Epithelial cell of proximal tubule (primary cell): ENCODE measurements around the gene MED13. TPM values are rescaled to one million over a fixed set of nuclear protein-coding genes. Genes with fewer than 3 reads are reported as not detected.
A peak's percentile ranks its signal among the peaks of the same experiment; 100 is the strongest.

Source experiments
- DNase-seq: peaks from one replicate; pipeline ENCODE4 v3.0.0-alpha.2; 2011; ENCODE audit warnings: low read depth
- H3K4me3 ChIP-seq: 2 replicates; pipeline ENCODE4 v1.5.1; 2011; ENCODE audit warnings: low read depth, mild to moderate bottlenecking, low read length
- total RNA-seq: library from RNA; depleted of rRNA; stranded (reverse); fragments of >200 nt; gene quantifications from 2 replicates; pipeline ENCODE4 v1.2.3, GENCODE V29; 2015
- TF ChIP-seq, protein P1 (sequence below): conservative IDR thresholded peaks from 2 replicates; pipeline ENCODE4 v1.5.1; 2012; ENCODE audit warnings: low read depth, mild to moderate bottlenecking, low read length

MED13 gene
- total RNA-seq, 1 donor from 2014 or later, result 21.1 TPM

DNA sequence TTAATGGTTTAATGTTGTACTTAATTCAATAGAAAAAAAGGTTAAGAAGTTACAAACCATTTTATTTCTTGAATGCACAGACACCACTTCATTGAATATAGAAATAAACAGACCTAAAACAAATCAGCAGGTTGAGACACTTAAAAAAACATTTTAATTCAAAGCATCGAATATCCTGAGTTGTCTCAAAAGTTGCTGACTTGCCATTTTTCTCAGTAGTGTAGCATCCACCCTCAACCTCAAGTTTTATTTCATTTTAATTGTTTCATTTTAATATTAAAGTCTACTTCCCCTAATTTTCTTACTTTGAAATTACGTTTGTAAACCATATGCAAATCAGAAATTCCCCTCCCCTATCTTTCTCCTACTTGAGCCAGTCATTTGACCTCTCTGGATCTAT, 5.8 kb upstream of the MED13 start:
- H3K4me3 ChIP-seq, result no peak overlapping the region
- no peak for DNase-seq
- TF ChIP-seq, protein P1, sequence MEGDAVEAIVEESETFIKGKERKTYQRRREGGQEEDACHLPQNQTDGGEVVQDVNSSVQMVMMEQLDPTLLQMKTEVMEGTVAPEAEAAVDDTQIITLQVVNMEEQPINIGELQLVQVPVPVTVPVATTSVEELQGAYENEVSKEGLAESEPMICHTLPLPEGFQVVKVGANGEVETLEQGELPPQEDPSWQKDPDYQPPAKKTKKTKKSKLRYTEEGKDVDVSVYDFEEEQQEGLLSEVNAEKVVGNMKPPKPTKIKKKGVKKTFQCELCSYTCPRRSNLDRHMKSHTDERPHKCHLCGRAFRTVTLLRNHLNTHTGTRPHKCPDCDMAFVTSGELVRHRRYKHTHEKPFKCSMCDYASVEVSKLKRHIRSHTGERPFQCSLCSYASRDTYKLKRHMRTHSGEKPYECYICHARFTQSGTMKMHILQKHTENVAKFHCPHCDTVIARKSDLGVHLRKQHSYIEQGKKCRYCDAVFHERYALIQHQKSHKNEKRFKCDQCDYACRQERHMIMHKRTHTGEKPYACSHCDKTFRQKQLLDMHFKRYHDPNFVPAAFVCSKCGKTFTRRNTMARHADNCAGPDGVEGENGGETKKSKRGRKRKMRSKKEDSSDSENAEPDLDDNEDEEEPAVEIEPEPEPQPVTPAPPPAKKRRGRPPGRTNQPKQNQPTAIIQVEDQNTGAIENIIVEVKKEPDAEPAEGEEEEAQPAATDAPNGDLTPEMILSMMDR, result no peak

DNA sequence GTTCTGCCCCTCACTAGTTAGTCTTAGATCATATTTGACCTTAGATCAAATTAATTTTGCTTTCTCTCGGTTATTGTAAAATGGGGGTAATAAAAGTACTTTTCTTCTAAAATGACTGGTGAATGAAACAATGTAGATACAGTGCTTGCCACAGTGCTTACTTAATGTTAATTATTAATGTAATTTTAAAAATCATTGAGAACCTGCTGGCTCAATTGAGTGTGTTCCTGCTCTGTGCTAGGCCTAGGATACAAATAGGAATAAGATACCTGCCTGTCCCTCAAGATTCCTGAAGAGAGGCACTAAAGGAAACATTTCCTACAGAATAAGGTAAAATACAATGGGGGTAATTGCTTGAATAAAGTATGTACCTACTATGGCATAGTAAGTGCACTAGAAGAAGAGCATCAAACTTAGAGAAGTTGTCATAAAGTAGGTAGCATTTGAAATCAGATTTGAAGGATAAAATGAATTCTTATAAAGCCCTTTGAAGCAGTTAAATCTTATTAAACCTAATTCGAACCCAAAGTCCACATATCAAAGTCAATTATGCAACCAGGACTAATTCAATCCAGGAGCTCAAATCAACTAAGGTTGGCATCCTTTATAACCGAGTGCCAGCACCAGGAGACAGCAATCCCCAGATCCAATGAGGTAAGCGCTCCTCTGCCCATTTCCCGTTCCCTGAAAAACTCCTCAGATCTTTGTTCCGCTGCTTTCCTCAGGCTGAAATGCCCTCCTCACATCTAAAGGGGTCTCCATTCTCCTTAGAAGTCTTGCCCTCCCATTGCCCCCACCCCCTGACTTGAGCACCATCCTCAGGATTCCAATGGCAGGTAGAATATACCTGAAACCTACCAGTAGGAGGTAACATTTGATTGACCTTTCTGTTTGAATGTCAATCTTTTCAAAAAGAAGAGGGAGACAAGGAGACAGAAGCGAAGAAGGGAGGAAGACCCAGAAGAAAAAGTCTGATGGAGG, 2.4 kb upstream of the MED13 start:
- H3K4me3 ChIP-seq, result no peak overlapping the region
- TF ChIP-seq, protein P1, result no peak
- DNase-seq, result no peak

DNA sequence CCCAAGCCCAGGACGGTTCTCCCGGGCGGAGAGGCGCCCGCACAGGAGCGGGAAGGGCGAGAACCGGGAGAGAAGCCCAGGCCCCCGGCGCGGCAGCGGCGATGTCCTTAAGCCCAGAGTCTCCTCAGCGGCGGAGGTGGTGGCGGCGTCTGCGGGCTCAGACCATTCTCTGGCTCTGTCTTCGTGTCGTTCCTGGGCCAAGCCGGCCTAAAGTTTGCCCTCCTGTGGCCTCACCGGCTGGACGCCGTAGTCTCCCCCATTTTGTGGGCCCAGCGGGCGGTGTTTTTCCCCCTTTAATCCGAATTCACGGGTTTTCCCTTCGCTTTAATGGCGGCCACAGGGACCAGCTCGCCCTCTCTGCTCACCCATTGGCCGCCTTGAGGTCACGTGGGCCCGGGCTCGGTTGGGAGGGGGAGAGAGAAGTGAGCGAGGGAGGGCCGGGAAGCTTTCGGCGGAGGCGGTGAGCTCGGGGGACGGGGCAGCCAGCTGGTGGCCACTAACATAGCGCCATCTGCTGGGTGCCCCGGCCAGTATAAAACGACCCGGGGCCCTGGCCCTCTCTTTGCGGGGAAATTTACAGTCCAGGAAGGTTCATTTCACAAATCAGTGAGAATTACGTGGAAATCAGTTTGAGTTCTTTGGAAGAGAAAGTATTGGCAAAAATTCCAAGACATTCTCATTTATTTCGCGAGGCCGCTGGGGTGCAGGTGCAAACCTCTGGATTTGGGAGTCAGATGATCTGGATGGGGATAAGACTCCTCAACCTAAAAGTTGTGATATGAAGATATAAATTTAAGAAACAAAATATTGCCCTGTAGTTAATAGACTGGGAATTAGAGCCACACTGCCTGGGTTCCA, 762 bp upstream of the MED13 start:
- DNase-seq, result peak; percentile 59
- peak overlapping the region; percentile 97 for H3K4me3 ChIP-seq
- TF ChIP-seq, protein P1, result peak; percentile 89

DNA sequence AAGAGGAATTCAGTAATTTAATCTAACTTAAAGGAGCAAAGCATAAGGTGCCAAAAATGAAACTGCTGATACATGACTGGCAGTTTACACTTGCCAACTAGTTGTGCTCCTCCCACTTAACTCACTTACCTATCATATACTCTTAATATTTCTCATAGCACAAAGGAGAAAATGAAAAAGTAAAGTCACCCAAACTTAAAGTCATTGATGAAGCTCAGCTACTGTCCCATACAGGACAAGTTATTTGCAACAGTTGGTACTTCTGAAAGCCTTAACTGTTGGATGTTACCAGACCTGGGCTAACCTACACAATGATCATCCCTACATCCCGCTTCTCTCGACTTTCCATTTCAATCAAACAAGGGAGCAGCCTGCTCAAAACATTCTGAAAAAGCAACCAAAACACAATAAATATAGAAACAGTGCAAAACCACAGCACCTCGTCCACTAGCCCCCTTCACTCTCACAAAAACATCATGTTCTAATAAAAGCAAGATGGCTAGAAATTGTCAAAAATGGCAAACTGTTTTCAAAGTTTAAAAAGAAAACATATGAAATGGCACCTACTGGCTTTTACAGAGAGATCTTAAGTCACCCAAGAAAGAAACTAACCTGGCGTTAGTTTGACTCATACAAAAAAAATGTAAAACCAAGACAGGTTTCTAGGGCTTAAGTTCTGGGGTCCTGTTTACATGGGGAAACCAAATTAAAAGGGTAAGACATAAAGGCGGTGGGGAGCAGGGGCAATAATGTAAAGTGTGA, 868 bp downstream of the MED13 start:
- TF ChIP-seq, protein P1, result no peak
- H3K4me3 ChIP-seq, result peak overlapping the region; percentile 97
- no peak for DNase-seq

DNA sequence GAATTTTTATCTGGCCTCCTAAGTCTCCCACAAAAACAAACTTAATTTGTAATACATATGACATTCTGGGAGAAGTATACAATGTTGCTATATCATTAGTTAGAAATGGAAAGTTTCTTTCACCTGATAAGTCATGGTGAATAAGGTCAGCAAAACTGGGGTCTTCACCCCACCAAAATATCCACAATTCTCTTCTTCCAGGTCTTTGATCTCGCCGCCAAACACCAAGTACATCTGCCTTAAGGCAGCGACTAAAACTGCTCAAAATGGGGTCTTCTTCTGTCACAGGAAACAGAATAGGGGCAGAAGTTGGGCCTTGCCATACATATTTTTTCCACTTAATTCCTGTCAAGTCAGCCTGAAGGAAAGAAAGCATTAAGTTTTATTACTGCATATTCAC, 2.1 kb downstream of the MED13 start:
- H3K4me3 ChIP-seq, result peak overlapping the region; percentile 97
- TF ChIP-seq, protein P1, result no peak
- DNase-seq, result no peak

DNA sequence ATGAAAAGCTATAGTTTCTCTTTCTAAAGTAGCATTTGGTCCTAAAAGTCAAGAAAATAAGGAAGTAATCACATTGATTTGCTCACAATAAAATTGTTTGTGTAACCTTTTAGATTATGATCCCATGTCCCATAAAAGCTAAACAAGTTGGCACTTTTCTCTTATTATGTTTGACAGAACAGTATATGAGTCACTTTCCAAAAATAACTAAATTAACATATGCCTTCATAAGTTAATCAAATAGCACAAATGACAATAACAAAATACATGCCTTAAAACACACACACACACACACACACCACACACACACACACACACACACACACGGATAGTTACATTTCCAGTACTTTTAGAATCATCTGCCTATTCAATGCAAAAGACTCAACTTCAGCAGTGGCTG, 2.8 kb downstream of the MED13 start:
- TF ChIP-seq, protein P1, result no peak
- DNase-seq, result no peak
- peak overlapping the region; percentile 97 for H3K4me3 ChIP-seq
